MCF 10A (cell line): ENCODE measurements around the gene ZNF76. TPM values are rescaled to one million over a fixed set of nuclear protein-coding genes. Genes with fewer than 3 reads are reported as not detected.
"Not testable (repeated sequence)": the region's sequence is repeated elsewhere in the genome, so short reads cannot be mapped to it uniquely, and the experiment has no call there.

ENCODE experiments used
- BruUV-seq: library from RNA; stranded (reverse); fragments of 400-500 nt; replicated peaks from 2 replicates; lab custom pipeline; 2021; lab: Mats Ljungman, UMichigan
- CTCF ChIA-PET: fragments of 300-600 bp; sonication (Branson Sonifier 250); formaldehyde crosslinking; extraction: SDS; loops from one replicate; lab custom pipeline; 2021; ENCODE audit warnings: antibody characterized with exemption, inconsistent platforms; lab: Yijun Ruan, JAX
- POLR2A ChIA-PET: fragments of 300-600, 350-650 bp; sonication (Branson Sonifier 250); formaldehyde crosslinking; extraction: SDS; loops from one replicate; lab custom pipeline; 2020; ENCODE audit warnings: antibody characterized with exemption, inconsistent platforms; lab: Yijun Ruan, JAX
- DNase-seq: peaks from one replicate; pipeline ENCODE4 v3.0.0-alpha.2; 2018; ENCODE audit not compliant: unreplicated experiment
- H3K27ac Mint-ChIP-seq: one replicate; pipeline ENCODE4 v1.8.0; 2022; ENCODE audit warnings: mild to moderate bottlenecking, low read depth, mixed read lengths; ENCODE audit not compliant: unreplicated experiment
- H3K27me3 Mint-ChIP-seq: one replicate; pipeline ENCODE4 v1.8.0; 2022; ENCODE audit warnings: mixed read lengths; ENCODE audit not compliant: insufficient read depth, unreplicated experiment
- H3K36me3 Mint-ChIP-seq: one replicate; pipeline ENCODE4 v1.8.0; 2022; ENCODE audit warnings: mild to moderate bottlenecking, moderate library complexity, mixed read lengths; ENCODE audit not compliant: insufficient read depth, unreplicated experiment
- H3K4me1 Mint-ChIP-seq: one replicate; pipeline ENCODE4 v1.8.0; 2022; ENCODE audit warnings: mixed read lengths; ENCODE audit not compliant: insufficient read depth, unreplicated experiment
- H3K4me3 Mint-ChIP-seq: one replicate; pipeline ENCODE4 v1.8.0; 2022; ENCODE audit warnings: mild to moderate bottlenecking, moderate library complexity, mixed read lengths; ENCODE audit not compliant: unreplicated experiment
- H3K9me3 Mint-ChIP-seq: one replicate; pipeline ENCODE4 v1.8.0; 2022; ENCODE audit warnings: mixed read lengths; ENCODE audit not compliant: unreplicated experiment
- CTCF ChIP-seq: fragments of 200-600 bp; IDR thresholded peaks from one replicate; pipeline ENCODE4 v1.8.0; 2022; ENCODE audit warnings: antibody characterized with exemption, mild to moderate bottlenecking; ENCODE audit not compliant: unreplicated experiment
- intact Hi-C: fragments of 100-400 bp; cut with micrococcal nuclease; formaldehyde crosslinking; loops from 2 replicates; pipeline ENCODE4 v1.14.1; 2022
- total RNA-seq: library from RNA; stranded (reverse); gene quantifications from 2 replicates; pipeline ENCODE4 v1.2.3, GENCODE V29; 2022

ZNF76 gene
- total RNA-seq, 1 experiment from 2014 or later = 28.0 TPM

GRCh38 chr6:35327349-35328027 is 68.0 kb downstream of the ZNF76 start:
- no peaks in the 10 kb centered on the region for H3K9me3 Mint-ChIP-seq
- no peaks in the 10 kb centered on the region for H3K27me3 Mint-ChIP-seq
- TF ChIP-seq CTCF = peak; percentile 36
- ChIA-PET POLR2A (no interaction called here), CTCF (interaction anchor here (0.6 to 5.0 kb wide), 11 partner anchors 10 to 1020 kb away, joined by 3 to 33 read pairs (median 4); partner anchors contain the start of gene DEF6)
- DNase-seq = peak; percentile 62
- intact Hi-C loops = loop anchor here (1.0 kb wide), 1 partner anchor 30 kb away; the partner anchor contains the start of gene DEF6
- no peak overlapping the region for H3K4me3 Mint-ChIP-seq
- no TSS peak for BruUV-seq
- H3K4me1 Mint-ChIP-seq = no peaks in the 10 kb centered on the region
- H3K27ac Mint-ChIP-seq = no peak overlapping the region
- peaks cover 17% of the 10 kb centered on the region for H3K36me3 Mint-ChIP-seq

GRCh38 chr6:35328108-35328723 is 68.7 kb downstream of the ZNF76 start:
- H3K4me1 Mint-ChIP-seq = no peaks in the 10 kb centered on the region
- no peak for DNase-seq
- TF ChIP-seq CTCF = no peak
- no peak overlapping the region for H3K27ac Mint-ChIP-seq
- BruUV-seq = no TSS peak
- H3K36me3 Mint-ChIP-seq = peaks cover 12% of the 10 kb centered on the region
- ChIA-PET CTCF (interaction anchor here (0.6 to 5.0 kb wide), 11 partner anchors 11 to 1019 kb away, joined by 3 to 33 read pairs (median 4); partner anchors contain the start of gene DEF6), POLR2A (interaction anchor here (0.6 kb wide), 3 partner anchors 126 to 1247 kb away, joined by 3 to 5 read pairs (median 3); no protein-coding TSS in a partner anchor)
- intact Hi-C loops = no loop called here
- H3K9me3 Mint-ChIP-seq = no peaks in the 10 kb centered on the region
- no peak overlapping the region for H3K4me3 Mint-ChIP-seq
- H3K27me3 Mint-ChIP-seq = peaks cover 6% of the 10 kb centered on the region

DNA sequence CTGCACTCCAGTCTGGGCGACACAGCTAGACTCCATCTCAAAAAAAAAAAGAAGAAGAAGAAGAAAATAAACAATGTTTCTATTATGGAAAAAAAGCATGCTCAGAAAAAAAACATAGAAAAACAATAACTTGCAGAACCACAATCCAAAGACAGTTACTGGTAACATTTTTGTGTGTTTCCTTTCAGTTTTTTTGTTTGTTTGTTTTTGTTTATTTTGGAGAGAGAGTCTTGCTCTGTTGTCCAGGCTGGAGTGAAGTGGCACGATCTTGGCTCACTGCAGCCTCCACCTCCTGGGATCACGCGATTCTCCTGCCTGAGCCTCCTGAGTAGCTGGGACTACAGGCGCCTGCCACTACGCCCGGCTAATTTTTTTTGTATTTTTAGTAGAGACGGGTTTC is 69.4 kb downstream of the ZNF76 start:
- H3K36me3 Mint-ChIP-seq, BruUV-seq, H3K9me3 Mint-ChIP-seq, DNase-seq, H3K27ac Mint-ChIP-seq, H3K4me1 Mint-ChIP-seq, H3K4me3 Mint-ChIP-seq, intact Hi-C loops: not testable (repeated sequence)
- ChIA-PET CTCF (interaction anchor here (0.7 to 5.0 kb wide), 2 partner anchors 32 to 63 kb away, joined by 3 to 33 read pairs; partner anchors contain the start of gene DEF6), POLR2A (interaction anchor here (0.6 kb wide), 4 partner anchors 20 to 1248 kb away, joined by 3 to 5 read pairs (median 3); no protein-coding TSS in a partner anchor)
- H3K27me3 Mint-ChIP-seq = peaks cover 14% of the 10 kb centered on the region

- no peak for TF ChIP-seq CTCF
- no peaks in the 10 kb centered on the region for H3K36me3 Mint-ChIP-seq
- H3K4me3 Mint-ChIP-seq = no peak overlapping the region
- H3K9me3 Mint-ChIP-seq = no peaks in the 10 kb centered on the region
- BruUV-seq = no TSS peak
- no peaks in the 10 kb centered on the region for H3K4me1 Mint-ChIP-seq
- no peak overlapping the region for H3K27ac Mint-ChIP-seq
- intact Hi-C loops = no loop called here
- DNase-seq = no peak
- H3K27me3 Mint-ChIP-seq = peaks cover 30% of the 10 kb centered on the region
- POLR2A ChIA-PET = no interaction called here
- CTCF ChIA-PET = interaction anchor here (0.6 to 5.0 kb wide), 3 partner anchors 34 to 1787 kb away, joined by 3 to 33 read pairs (median 3); partner anchors contain the start of gene DEF6
These were observed 71.1 kb downstream of the ZNF76 start for GRCh38 chr6:35330541-35331119.

DNA sequence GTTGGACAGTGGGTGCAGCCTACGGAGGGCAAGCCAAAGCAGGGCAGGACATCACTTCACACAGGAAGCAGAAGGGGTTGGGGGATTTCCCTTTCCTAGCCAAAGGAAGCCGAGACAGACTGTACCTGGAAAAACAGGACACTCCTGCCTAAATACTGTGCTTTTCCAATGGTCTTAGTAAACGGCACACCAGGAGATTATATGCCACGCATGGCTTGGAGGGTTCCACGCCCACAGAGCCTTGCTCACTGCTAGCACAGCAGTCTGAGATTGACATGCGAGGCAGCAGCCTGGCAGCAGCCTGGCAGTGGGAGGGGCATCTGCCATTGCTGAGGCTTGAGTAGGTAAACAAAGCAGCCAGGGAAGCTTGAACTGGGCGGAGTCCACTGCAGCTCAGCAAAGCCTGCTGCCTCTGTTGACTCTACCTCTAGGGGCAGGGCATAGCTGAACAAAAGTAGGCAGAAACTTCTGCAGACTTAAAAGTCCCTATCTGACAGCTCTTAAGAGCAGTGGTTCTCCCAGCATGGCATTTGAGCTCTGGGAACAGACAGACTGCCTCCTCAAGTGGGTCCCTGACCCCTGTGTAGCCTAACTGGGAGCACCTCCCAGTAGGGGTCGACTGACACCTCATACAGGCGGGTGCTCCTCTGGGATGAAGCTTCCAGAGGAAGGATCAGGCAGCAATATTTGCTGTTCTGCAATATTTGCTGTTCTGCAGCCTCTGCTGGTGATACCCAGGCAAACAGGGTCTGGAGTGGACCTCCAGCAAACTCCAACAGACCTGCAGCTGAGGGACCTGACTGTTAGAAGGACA is 72.7 kb downstream of the ZNF76 start:
- intact Hi-C loops, H3K27ac Mint-ChIP-seq, H3K4me3 Mint-ChIP-seq, H3K4me1 Mint-ChIP-seq, BruUV-seq, H3K9me3 Mint-ChIP-seq, H3K36me3 Mint-ChIP-seq: not testable (repeated sequence)
- ChIA-PET POLR2A (interaction anchor here (0.8 kb wide), 1 partner anchor 121 kb away, joined by 4 read pairs; no protein-coding TSS in a partner anchor), CTCF (interaction anchor here (0.8 to 1.1 kb wide), 3 partner anchors 9 to 117 kb away, joined by 5 to 7 read pairs (median 7); no protein-coding TSS in a partner anchor)
- peak; percentile 79 for DNase-seq
- H3K27me3 Mint-ChIP-seq = peaks cover 45% of the 10 kb centered on the region
